ENCODE data around the gene MOB4.

DNA sequence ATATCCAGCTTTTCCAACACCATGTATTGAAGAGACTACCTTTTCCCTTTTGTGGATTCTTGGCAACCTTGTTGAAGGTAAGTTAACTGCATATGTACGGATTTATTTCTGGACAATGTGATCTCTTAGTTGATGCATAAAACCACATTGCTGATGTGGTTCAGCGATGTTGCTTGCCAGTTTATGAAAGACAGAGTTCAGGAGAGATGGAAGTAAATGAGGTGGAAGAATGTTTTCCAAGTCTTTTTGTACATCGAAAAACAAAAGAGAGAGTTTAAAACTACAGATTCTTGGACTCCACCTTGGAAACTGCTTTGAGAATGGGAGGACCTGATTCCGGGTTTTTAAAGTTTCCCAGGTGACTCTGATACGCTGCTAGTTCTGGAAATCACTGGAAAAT, 43.8 kb downstream of the MOB4 start:
- TF ChIP-seq, protein P1, sequence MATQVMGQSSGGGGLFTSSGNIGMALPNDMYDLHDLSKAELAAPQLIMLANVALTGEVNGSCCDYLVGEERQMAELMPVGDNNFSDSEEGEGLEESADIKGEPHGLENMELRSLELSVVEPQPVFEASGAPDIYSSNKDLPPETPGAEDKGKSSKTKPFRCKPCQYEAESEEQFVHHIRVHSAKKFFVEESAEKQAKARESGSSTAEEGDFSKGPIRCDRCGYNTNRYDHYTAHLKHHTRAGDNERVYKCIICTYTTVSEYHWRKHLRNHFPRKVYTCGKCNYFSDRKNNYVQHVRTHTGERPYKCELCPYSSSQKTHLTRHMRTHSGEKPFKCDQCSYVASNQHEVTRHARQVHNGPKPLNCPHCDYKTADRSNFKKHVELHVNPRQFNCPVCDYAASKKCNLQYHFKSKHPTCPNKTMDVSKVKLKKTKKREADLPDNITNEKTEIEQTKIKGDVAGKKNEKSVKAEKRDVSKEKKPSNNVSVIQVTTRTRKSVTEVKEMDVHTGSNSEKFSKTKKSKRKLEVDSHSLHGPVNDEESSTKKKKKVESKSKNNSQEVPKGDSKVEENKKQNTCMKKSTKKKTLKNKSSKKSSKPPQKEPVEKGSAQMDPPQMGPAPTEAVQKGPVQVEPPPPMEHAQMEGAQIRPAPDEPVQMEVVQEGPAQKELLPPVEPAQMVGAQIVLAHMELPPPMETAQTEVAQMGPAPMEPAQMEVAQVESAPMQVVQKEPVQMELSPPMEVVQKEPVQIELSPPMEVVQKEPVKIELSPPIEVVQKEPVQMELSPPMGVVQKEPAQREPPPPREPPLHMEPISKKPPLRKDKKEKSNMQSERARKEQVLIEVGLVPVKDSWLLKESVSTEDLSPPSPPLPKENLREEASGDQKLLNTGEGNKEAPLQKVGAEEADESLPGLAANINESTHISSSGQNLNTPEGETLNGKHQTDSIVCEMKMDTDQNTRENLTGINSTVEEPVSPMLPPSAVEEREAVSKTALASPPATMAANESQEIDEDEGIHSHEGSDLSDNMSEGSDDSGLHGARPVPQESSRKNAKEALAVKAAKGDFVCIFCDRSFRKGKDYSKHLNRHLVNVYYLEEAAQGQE (IDR thresholded peaks at IDR 0.05; ENCODE audit: insufficient read depth in 1 of 2, low read depth in 2 of 2, low read length in 2 of 2), result no peak
- TF ChIP-seq TAF1 (IDR thresholded peaks at IDR 0.05; ENCODE audit: borderline replicate concordance, insufficient read depth, low read length) (no peak), POLR2AphosphoS5 (IDR thresholded peaks at IDR 0.05; ENCODE audit: low read depth, low read length) (no peak), SIN3A (IDR thresholded peaks at IDR 0.05; ENCODE audit: borderline replicate concordance, insufficient read depth, low read length) (no peak)
